ENCODE data around the gene TMEM91. TPM values are rescaled to one million over a fixed set of nuclear protein-coding genes. Genes with fewer than 3 reads are reported as not detected.

The TMEM91 gene
- total and polyA plus RNA-seq, 2 of the 8 experiments (the other 6 are each of a cell fraction or from before 2014, with no cell fraction given): 5.3 to 7.4 TPM

- TF ChIP-seq CTBP2 (IDR thresholded peaks at IDR 0.05; ENCODE audit: borderline replicate concordance, insufficient read depth, insufficient read length, low read length) (no peak), CHD1 (IDR thresholded peaks at IDR 0.05; ENCODE audit: low read depth, low read length) (no peak), SP4 (IDR thresholded peaks at IDR 0.05; ENCODE audit: low read length) (no peak), SP2 (IDR thresholded peaks at IDR 0.05; ENCODE audit: low read length) (no peak)
These were observed 21.9 kb upstream of the TMEM91 start (continued) for GRCh38 chr19:41354343-41354953.

Measured in H1 (cell line).